Raji (cell line): ENCODE data around the gene WRNIP1.

Source experiments
- POLR2A ChIP-seq: IDR thresholded peaks from 2 replicates; pipeline ENCODE4 v1.6.1; 2011; ENCODE audit warnings: low read depth, low read length, control low read depth; ENCODE audit not compliant: insufficient read depth

Gene WRNIP1

GRCh38 chr6:2820415-2820814, 55.2 kb downstream of the WRNIP1 start:
- no peak for TF ChIP-seq POLR2A

GRCh38 chr6:2821554-2821953, 56.4 kb downstream of the WRNIP1 start:
- no peak for TF ChIP-seq POLR2A

- TF ChIP-seq POLR2A, result no peak
Measured at GRCh38 chr6:2823104-2823850, 58.1 kb downstream of the WRNIP1 start.

- no peak for TF ChIP-seq POLR2A
Measured at GRCh38 chr6:2826131-2826530, 60.9 kb downstream of the WRNIP1 start.

GRCh38 chr6:2827142-2827541, 61.9 kb downstream of the WRNIP1 start:
- TF ChIP-seq POLR2A, result no peak

- TF ChIP-seq POLR2A, result no peak
Measured at GRCh38 chr6:2828629-2829028, 63.4 kb downstream of the WRNIP1 start.

- TF ChIP-seq POLR2A, result no peak
Measured at GRCh38 chr6:2829253-2829652, 64.1 kb downstream of the WRNIP1 start.

- no peak for TF ChIP-seq POLR2A
Measured at GRCh38 chr6:2830183-2830582, 65.0 kb downstream of the WRNIP1 start.

GRCh38 chr6:2831392-2831791, 66.2 kb downstream of the WRNIP1 start:
- TF ChIP-seq POLR2A, result no peak

- TF ChIP-seq POLR2A, result no peak
Measured at GRCh38 chr6:2834262-2834661, 69.1 kb downstream of the WRNIP1 start.
